ENCODE data around the gene ZNF71. TPM values are rescaled to one million over a fixed set of nuclear protein-coding genes. Genes with fewer than 3 reads are reported as not detected.

ZNF71 gene
- total RNA-seq, 1 donor, result 7.2 TPM

GRCh38 chr19:56611288-56611687 lies 16.2 kb downstream of the ZNF71 start:
- H3K4me1 ChIP-seq (ENCODE audit: insufficient read depth, low read length), result no peaks in the 10 kb centered on the region
- H3K27ac ChIP-seq (ENCODE audit: low read depth, low read length), result no peak overlapping the region
- no peak for TF ChIP-seq CTCF (IDR thresholded peaks at IDR 0.05; ENCODE audit: extremely low read depth, low read depth, low read length)
- no peak overlapping the region for H3K4me2 ChIP-seq (ENCODE audit: insufficient read depth, low read length)
- DNase-seq (ENCODE audit: insufficient read length, low spot score, missing footprints), result no peak
- peaks cover 6% of the 10 kb centered on the region for H3K9me3 ChIP-seq (ENCODE audit: low read depth, low read length)
- no peaks in the 10 kb centered on the region for H3K36me3 ChIP-seq (ENCODE audit: insufficient read depth, low read length)
- H3K27me3 ChIP-seq (ENCODE audit: insufficient read depth, low read length), result no peaks in the 10 kb centered on the region
- peaks cover 26% of the 10 kb centered on the region for H3K79me2 ChIP-seq (ENCODE audit: insufficient read depth, low read length)
- no peaks in the 10 kb centered on the region for H4K20me1 ChIP-seq (ENCODE audit: insufficient read depth, low read length)
- no peak overlapping the region for H3K4me3 ChIP-seq (ENCODE audit: insufficient read depth, low read length)
- H2AFZ ChIP-seq (ENCODE audit: low read length), result no peak overlapping the region

GRCh38 chr19:56612737-56613136 lies 17.6 kb downstream of the ZNF71 start:
- H2AFZ ChIP-seq (ENCODE audit: low read length), result no peak overlapping the region
- H3K4me2 ChIP-seq (ENCODE audit: insufficient read depth, low read length), result no peak overlapping the region
- H3K36me3 ChIP-seq (ENCODE audit: insufficient read depth, low read length), result no peaks in the 10 kb centered on the region
- H3K27ac ChIP-seq (ENCODE audit: low read depth, low read length), result no peak overlapping the region
- H3K27me3 ChIP-seq (ENCODE audit: insufficient read depth, low read length), result no peaks in the 10 kb centered on the region
- H3K9me3 ChIP-seq (ENCODE audit: low read depth, low read length), result peaks cover 6% of the 10 kb centered on the region
- H3K4me3 ChIP-seq (ENCODE audit: insufficient read depth, low read length), result no peak overlapping the region
- no peak for DNase-seq (ENCODE audit: insufficient read length, low spot score, missing footprints)
- H4K20me1 ChIP-seq (ENCODE audit: insufficient read depth, low read length), result no peaks in the 10 kb centered on the region
- no peaks in the 10 kb centered on the region for H3K4me1 ChIP-seq (ENCODE audit: insufficient read depth, low read length)
- TF ChIP-seq CTCF (IDR thresholded peaks at IDR 0.05; ENCODE audit: extremely low read depth, low read depth, low read length), result no peak
- peaks cover 19% of the 10 kb centered on the region for H3K79me2 ChIP-seq (ENCODE audit: insufficient read depth, low read length)

- Histone ChIP-seq H3K9me3 (ENCODE audit: low read depth, low read length) (peaks cover 6% of the 10 kb centered on the region), H3K4me1 (ENCODE audit: insufficient read depth, low read length) (no peaks in the 10 kb centered on the region), H3K4me2 (ENCODE audit: insufficient read depth, low read length) (no peak overlapping the region), H3K27me3 (ENCODE audit: insufficient read depth, low read length) (no peaks in the 10 kb centered on the region), H3K79me2 (ENCODE audit: insufficient read depth, low read length) (peaks cover 11% of the 10 kb centered on the region), H4K20me1 (ENCODE audit: insufficient read depth, low read length) (no peaks in the 10 kb centered on the region), H3K36me3 (ENCODE audit: insufficient read depth, low read length) (no peaks in the 10 kb centered on the region), H2AFZ (ENCODE audit: low read length) (no peak overlapping the region), H3K27ac (ENCODE audit: low read depth, low read length) (no peak overlapping the region), H3K4me3 (ENCODE audit: insufficient read depth, low read length) (no peak overlapping the region)
- DNase-seq (ENCODE audit: insufficient read length, low spot score, missing footprints), result no peak
- TF ChIP-seq CTCF (IDR thresholded peaks at IDR 0.05; ENCODE audit: extremely low read depth, low read depth, low read length), result no peak
Measured at GRCh38 chr19:56613639-56614038, 18.5 kb downstream of the ZNF71 start.

GRCh38 chr19:56617531-56617930 lies 22.4 kb downstream of the ZNF71 start:
- Histone ChIP-seq H3K27ac (ENCODE audit: low read depth, low read length) (no peak overlapping the region), H3K4me3 (ENCODE audit: insufficient read depth, low read length) (no peak overlapping the region), H3K36me3 (ENCODE audit: insufficient read depth, low read length) (peaks cover 8% of the 10 kb centered on the region), H4K20me1 (ENCODE audit: insufficient read depth, low read length) (no peaks in the 10 kb centered on the region), H3K79me2 (ENCODE audit: insufficient read depth, low read length) (peaks cover 5% of the 10 kb centered on the region), H3K9me3 (ENCODE audit: low read depth, low read length) (no peaks in the 10 kb centered on the region), H3K27me3 (ENCODE audit: insufficient read depth, low read length) (no peaks in the 10 kb centered on the region), H2AFZ (ENCODE audit: low read length) (no peak overlapping the region), H3K4me2 (ENCODE audit: insufficient read depth, low read length) (no peak overlapping the region), H3K4me1 (ENCODE audit: insufficient read depth, low read length) (no peaks in the 10 kb centered on the region)
- TF ChIP-seq CTCF (IDR thresholded peaks at IDR 0.05; ENCODE audit: extremely low read depth, low read depth, low read length), result no peak
- no peak for DNase-seq (ENCODE audit: insufficient read length, low spot score, missing footprints)

Measured in osteoblast (primary cell).